GM19395 (cell line): ENCODE measurements around the gene CAPN7.

Experiments used
- ATAC-seq: cut with Tn5 transposase; IDR thresholded peaks from one replicate; pipeline ENCODE4 v1.9.1; 2021; ENCODE audit warnings: mild to moderate bottlenecking, moderate library complexity; ENCODE audit not compliant: unreplicated experiment

The CAPN7 gene

GRCh38 chr3:15243822-15244482 lies 37.9 kb downstream of the CAPN7 start:
- ATAC-seq = no peak

DNA sequence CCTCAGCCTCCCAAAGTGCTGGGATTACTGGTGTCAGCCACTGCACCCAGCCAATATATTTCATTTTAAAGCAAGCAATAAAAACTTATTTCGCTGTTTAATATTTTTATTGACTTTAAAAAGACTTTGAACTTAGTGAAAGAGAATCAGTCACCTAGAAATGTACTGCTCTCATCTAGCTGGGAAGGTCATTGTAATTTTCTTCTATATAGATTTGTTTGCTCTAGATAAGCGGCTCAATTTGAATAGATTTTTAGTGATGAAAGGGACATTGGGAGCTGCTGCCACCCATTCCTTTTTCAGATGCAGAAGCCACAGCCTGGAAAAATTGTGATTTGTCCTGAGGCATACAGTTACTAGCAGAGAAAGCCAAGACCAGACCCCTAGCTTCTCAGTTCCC lies 40.1 kb downstream of the CAPN7 start:
- ATAC-seq = no peak

DNA sequence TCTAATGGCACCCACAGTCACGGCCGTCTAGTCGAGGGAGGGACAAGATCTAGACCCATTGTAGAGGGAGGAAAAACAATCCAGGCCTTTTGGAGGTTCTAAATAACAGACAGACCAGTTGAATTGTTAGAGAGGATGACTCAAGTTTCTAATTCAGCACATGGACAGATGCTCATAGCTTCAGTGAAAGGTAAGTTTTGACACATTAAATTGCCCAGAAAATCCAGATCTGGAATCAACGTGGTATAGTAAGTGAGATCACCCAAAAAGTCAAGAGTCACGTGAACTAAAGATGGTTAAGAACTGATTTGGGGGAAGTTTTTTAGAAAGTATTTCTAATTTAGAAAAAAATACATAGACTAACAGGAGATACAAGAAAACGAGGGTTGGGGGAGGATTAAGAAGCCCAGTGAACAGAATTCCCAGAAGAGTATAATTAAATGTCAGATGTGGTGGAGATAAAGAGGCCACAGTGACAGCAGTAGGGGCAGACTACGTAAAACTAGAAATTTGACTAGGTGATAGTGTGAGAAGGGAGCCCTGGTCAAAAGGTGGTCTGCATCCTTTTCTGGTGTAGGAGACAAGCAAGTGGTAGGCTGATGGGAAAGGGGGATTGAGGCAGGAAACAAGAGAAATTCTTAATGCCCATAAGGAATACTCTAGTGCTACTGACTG lies 47.1 kb downstream of the CAPN7 start:
- no peak for ATAC-seq

DNA sequence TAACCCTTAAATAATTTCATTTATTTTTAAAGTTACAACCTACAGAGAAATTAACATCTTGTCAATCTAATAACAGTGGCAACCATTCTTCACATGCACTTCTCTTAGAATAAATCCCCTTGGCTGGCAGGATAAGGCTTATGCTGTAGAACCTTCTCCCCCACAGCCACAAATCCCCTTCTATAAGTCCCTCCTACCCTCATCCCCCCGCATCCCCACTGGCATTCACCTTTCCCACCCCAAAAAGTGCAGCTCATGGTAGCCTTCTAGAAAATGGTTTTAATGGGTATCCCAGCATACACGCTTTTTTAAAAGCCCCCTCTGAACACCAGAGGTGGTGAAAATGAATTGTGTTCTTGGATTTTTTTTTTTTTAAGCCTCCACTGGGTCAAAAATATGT lies 49.2 kb downstream of the CAPN7 start:
- no peak for ATAC-seq

GRCh38 chr3:15256861-15257341 lies 50.9 kb downstream of the CAPN7 start:
- no peak for ATAC-seq

DNA sequence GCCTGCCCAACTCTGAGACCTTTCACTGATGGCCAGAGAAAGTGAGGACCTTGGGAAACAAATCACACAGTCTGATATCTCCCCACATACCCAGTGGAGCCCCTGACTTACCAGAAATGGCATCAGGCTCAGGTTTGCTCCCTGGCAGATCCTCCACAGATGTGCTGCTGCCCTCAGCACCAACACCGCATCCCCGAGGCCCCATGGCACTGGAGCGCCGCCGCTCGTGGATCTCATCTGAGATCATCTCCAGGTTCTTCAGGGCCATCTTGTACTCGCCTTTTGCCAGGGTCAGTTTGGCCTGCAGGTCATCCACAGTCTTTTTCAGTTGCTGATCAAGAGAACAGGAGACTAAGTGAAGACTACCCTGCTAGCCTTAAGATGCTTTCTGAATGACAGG lies 52.7 kb downstream of the CAPN7 start:
- ATAC-seq = no peak

DNA sequence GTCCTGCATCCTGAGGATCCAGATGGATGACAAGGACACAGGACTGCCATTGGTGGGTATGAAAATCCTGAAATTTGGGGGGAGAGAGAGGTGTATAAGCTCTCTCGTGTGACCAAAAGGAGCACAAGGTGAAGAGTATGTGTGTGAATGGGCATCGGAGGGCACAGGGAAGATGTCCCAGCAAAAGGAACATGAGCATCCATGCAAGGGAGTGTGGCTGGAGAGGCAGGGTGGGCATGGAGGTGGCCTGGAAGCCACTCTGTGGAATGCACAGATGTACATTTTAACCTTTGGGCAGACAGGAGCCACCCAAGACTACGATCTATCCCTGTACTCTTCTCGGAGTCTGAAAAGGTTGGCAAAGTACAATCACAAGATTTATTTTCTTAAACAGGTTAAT lies 54.5 kb downstream of the CAPN7 start:
- ATAC-seq = no peak

DNA sequence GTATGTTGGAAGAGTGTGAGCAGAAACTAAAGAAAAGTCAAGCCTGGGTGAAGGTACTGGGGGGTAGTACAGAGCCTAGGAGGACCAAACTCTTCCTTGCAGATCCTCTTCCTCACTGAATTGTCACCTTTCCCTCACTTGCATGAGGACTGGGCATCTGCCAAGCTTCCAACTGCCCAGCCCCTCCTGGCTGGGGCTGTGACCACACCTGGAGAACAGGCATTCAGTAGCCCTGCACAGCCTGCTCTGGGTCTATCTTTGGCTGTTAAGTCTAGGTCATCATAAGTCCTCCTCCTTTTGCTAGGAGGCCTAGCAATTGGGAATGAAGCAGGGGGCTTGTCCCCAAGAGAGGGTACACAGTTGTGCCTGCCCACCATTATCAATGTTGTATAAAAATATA lies 55.2 kb downstream of the CAPN7 start:
- ATAC-seq = no peak

DNA sequence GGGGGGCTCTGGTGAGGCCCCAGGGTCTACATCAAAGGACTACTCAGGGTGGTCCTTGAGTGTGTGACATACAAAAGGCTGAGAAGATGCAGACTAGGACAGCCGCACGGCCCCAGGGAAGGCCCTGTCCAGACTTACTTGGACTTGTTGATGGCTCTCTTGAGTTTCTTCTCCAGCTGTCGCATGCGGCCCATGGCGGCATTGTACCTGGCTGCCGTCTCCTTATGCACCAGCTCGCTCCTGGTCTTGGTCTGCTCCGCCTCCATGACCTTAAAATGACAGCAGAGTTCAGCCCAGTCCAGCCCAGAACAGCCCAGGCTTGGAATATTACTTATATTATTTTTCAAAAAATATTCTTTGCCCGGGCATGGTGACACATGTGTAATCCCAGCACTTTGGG lies 56.0 kb downstream of the CAPN7 start:
- no peak for ATAC-seq

DNA sequence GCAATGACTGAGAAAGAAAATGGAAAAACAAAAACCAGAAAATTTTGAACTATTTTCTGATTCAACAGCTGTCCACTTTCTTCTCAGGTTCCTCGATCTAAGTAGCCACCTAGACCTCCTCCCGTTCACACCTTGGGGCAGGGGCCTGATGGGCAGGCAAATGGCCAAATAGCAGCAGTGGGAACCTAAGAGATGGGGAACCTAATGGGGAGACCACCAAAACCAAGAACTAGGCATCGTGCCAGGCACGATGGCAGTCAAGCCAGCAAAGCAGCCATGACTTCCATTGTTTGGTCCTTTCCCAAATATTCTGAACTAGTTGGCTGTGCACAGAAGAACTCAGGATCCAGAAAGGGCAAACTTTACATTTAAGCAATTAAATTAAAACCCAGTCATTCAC lies 57.1 kb downstream of the CAPN7 start:
- ATAC-seq = no peak

GRCh38 chr3:15263926-15264325 lies 57.9 kb downstream of the CAPN7 start:
- ATAC-seq = no peak

DNA sequence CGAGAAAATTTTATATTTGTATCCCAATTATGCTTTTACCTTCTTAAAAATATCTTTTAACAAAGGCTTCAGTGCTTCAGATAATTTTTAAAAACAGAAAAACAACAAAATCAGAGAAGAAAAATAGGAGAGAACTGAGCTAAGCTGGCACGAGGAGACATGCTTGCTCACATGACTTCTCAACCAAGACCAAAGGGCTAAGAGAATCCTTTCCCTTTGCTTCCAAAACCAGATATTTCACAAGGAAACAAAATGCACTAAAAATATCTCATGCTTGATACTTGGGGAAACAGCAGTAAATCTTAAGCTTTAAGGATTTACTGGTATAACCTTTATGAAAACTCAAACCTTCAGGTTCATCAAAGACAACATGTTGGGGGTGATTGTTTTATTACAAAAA lies 58.4 kb downstream of the CAPN7 start:
- ATAC-seq = no peak

DNA sequence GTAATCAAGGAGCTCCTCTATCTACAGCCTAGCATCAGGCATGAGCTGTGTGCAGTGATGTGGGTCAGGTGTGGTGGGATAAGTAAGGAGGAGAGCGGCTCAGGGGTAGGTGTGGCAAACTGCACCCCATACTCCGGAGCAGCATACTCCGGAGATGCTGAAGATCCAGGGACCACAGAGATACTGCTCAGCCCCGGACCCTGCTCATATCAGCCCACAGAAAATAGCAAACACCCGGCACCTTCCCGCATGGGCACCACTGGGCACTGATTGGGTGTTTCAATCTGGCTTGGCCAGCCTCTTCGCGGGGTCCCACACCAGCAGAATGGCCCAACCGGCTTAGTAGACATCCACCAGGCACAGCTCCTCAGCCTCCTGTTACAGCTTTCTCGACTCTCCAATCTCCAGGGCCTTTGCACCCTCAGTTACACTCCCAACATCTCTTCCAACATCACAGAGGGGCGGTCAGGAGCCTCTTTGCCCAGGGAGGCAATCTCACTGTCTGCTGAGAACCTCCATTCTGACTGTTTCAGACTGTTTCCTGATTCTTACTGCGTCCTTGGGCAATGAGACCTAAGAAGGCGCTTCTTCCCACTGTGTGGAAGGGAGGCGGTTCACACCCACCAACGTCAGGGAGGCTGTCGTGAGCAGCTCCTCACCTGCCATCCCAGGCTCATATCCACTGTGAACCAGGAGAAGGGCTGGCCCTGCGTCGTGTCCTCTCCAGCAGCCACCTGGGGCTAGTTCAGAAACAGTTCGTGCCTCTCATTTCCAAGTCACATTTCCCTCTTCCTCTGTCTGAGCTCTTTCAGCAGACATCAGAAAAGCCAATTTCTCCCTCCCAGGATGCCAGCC lies 59.8 kb downstream of the CAPN7 start:
- no peak for ATAC-seq

- no peak for ATAC-seq
These were observed 60.7 kb downstream of the CAPN7 start for GRCh38 chr3:15266510-15267376.

DNA sequence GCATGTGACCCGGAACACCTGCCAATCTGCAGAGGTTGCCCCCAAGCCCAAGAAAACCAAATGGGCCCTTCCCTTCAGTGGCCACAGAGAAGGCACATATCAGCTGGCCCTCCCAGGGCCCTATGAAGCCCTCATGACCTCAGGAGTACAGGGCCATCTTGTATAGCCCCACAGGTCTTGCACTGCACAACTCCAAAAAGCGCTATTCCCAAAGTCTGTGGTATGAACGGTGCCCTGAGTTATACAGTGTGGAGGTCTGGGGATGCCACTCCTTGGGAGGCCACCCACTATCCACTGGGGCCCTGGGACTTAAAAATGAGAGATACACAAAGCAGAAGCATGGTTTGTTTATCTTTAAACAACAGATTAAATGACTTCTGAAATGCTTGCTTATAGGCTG lies 61.5 kb downstream of the CAPN7 start:
- ATAC-seq = no peak

GRCh38 chr3:15268033-15268631 lies 62.1 kb downstream of the CAPN7 start:
- peak; percentile 55 for ATAC-seq

- ATAC-seq = peak; percentile 68
These were observed 63.3 kb downstream of the CAPN7 start for GRCh38 chr3:15269091-15269989.

- ATAC-seq = no peak
These were observed 65.0 kb downstream of the CAPN7 start for GRCh38 chr3:15271030-15271429.

DNA sequence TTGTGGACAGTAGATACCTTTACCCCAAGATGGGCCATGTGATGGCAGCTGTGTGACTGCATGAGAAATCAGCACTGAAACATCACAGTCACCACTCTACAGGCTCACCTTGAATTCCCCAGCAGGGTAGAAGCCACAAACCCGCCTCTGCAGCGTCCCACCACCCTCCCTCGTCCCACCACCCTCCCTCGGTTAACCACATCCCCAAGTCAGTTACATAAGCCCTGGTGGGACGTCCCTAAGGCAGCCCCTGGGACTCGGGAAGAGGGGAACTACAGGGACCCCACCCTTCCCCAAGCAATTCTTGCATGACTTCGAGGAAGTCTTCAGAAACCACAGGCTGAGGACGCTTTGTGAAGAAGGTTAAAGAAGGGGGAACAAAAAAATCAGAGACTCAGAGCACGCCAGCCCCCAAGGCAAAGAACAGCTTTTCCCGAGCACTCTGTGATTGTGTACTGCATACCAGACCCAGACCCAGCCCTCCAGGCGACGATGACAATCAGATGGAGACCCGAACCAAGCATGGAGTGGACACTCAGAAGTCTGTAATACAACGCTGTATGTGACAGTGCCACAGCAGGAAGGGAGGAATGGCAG lies 65.8 kb downstream of the CAPN7 start:
- peak; percentile 70 for ATAC-seq
